ENCODE measurements around the gene C2CD5. TPM values are rescaled to one million over a fixed set of nuclear protein-coding genes. Genes with fewer than 3 reads are reported as not detected.
A peak's percentile ranks its signal among the peaks of the same experiment; 100 is the strongest.

Gene C2CD5
- total and polyA plus RNA-seq, 8 donors = 34.4 to 98.3 (median 75.6) TPM

- Histone ChIP-seq H3K27ac (no peak overlapping the region), H3K9me3 (no peaks in the 10 kb centered on the region), H3K4me1 (peaks cover 5 to 21% of the 10 kb centered on the region in 2 donors), H3K27me3 (no peaks in the 10 kb centered on the region), H3K36me3 (no peaks in the 10 kb centered on the region), H3K4me3 (no peak overlapping the region)
- intact Hi-C loops (cut with DNase I) = no loop called here
- no peak for ATAC-seq
- no peak for DNase-seq
- TF ChIP-seq, protein P1, sequence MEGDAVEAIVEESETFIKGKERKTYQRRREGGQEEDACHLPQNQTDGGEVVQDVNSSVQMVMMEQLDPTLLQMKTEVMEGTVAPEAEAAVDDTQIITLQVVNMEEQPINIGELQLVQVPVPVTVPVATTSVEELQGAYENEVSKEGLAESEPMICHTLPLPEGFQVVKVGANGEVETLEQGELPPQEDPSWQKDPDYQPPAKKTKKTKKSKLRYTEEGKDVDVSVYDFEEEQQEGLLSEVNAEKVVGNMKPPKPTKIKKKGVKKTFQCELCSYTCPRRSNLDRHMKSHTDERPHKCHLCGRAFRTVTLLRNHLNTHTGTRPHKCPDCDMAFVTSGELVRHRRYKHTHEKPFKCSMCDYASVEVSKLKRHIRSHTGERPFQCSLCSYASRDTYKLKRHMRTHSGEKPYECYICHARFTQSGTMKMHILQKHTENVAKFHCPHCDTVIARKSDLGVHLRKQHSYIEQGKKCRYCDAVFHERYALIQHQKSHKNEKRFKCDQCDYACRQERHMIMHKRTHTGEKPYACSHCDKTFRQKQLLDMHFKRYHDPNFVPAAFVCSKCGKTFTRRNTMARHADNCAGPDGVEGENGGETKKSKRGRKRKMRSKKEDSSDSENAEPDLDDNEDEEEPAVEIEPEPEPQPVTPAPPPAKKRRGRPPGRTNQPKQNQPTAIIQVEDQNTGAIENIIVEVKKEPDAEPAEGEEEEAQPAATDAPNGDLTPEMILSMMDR (IDR thresholded peaks at IDR 0.05) = no peak
Observed at GRCh38 chr12:22412581-22412980, 131.8 kb downstream of the C2CD5 start.

DNA sequence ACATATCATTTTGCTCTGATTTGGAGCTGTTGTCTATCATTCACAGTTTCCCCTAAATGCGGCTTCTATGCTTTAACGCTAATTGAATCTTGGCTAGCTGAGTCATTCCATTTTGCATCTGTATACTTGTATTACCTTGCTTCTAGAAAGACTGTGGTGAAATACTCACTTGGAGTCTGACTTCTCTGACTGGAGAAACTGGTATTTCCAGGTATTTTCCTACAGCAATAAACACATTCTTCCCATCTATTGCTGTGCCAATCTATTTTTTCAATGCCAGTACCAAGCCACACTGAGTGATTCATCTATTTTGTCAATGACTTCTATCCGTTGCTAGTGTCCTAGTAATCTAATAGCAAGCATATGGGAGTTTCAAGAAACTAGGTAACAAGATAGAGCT, 133.9 kb downstream of the C2CD5 start:
- Histone ChIP-seq H3K9me3 (no peaks in the 10 kb centered on the region), H3K27ac (peak overlapping the region in 1 of 2 donors; percentile 18), H3K4me3 (no peak overlapping the region), H3K27me3 (no peaks in the 10 kb centered on the region), H3K4me1 (peaks cover 5 to 21% of the 10 kb centered on the region in 2 donors), H3K36me3 (no peaks in the 10 kb centered on the region)
- DNase-seq (no peak), ATAC-seq (peak; percentile 37)
- intact Hi-C loops (cut with DNase I) = no loop called here
- TF ChIP-seq, protein P1 (IDR thresholded peaks at IDR 0.05) = no peak

- H3K27me3 ChIP-seq = no peaks in the 10 kb centered on the region
- DNase-seq = peak in 1 of 4 donors; percentile 4
- intact Hi-C loops (cut with DNase I) = no loop called here
- no peaks in the 10 kb centered on the region for H3K9me3 ChIP-seq
- TF ChIP-seq, protein P1 (IDR thresholded peaks at IDR 0.05) = no peak
- H3K4me3 ChIP-seq = no peak overlapping the region
- peak overlapping the region in 1 of 2 donors; percentile 33 for H3K27ac ChIP-seq
- H3K36me3 ChIP-seq = no peaks in the 10 kb centered on the region
- H3K4me1 ChIP-seq = peaks cover 5 to 21% of the 10 kb centered on the region in 2 donors
- ATAC-seq = peak; percentile 42
Observed at GRCh38 chr12:22409377-22410164, 134.8 kb downstream of the C2CD5 start.

DNA sequence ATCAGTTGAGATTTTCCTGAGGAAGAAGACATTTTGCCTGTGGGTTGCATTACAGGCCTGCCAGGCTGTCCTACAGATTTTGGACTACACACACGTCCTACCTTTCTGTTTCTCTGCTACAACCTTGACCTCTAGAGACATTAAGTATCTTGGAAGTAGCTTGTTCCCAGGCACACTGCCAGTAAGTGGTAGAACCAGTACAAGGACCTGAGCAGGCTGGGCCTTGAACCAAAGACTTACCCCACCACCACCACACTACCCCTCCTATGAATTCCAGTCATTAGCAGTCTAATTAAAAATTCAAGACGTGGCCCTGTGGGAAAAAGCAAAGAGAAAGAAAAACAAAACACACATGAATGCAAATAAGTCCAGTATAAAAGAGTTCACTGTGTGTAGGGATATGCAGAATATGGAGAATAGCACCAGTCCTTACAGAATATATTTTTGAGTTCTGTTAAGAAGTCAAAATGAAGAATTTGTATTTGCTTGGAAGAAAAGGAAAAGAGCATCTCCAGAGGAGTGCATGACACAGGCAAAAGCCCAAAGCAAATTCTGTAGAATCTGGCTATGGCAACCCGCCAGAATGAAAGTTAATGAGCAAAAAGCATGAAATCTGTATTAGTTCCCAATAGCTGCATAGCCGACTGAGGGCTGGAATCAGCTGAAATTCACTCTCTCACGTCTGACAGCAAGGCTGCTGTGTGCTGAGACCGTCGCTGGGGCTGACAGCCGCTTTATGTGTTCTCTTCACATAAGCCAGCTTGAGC, 135.5 kb downstream of the C2CD5 start:
- Histone ChIP-seq H3K27ac (peak overlapping the region in 1 of 2 donors; percentile 33), H3K36me3 (no peaks in the 10 kb centered on the region), H3K4me1 (peaks cover 5 to 21% of the 10 kb centered on the region in 2 donors), H3K9me3 (no peaks in the 10 kb centered on the region), H3K4me3 (no peak overlapping the region), H3K27me3 (no peaks in the 10 kb centered on the region)
- TF ChIP-seq, protein P1 (IDR thresholded peaks at IDR 0.05) = no peak
- peak; percentile 89 for ATAC-seq
- DNase-seq = peak; percentile 21 to 73 (median 46)
- intact Hi-C loops (cut with DNase I) = no loop called here

GRCh38 chr12:22407397-22407796, 136.9 kb downstream of the C2CD5 start:
- intact Hi-C loops (cut with DNase I) = no loop called here
- H3K4me1 ChIP-seq = peaks cover 5 to 21% of the 10 kb centered on the region in 2 donors
- no peak overlapping the region for H3K4me3 ChIP-seq
- no peak overlapping the region for H3K27ac ChIP-seq
- ATAC-seq (no peak), DNase-seq (no peak)
- H3K27me3 ChIP-seq = no peaks in the 10 kb centered on the region
- H3K36me3 ChIP-seq = no peaks in the 10 kb centered on the region
- TF ChIP-seq, protein P1 (IDR thresholded peaks at IDR 0.05) = no peak
- no peaks in the 10 kb centered on the region for H3K9me3 ChIP-seq
